HL-60 (cell line): ENCODE measurements around the gene CRLF2.
"Not testable (repeated sequence)": the region's sequence is repeated elsewhere in the genome, so short reads cannot be mapped to it uniquely, and the experiment has no call there.

ENCODE experiments used
- DNase-seq, 2 experiments: peaks; one replicate each; pipeline ENCODE4 v3.0.0-alpha.2; 2010 to 2020; ENCODE audit warnings: low read depth in 1 of 2, low spot score in 1 of 2
- H3K27ac ChIP-seq: fragments of 250-450 bp; sonication (Bioruptor Pico); replicated peaks from 2 replicates; pipeline ENCODE4 v1.5.1; 2020; ENCODE audit warnings: mild to moderate bottlenecking, moderate library complexity
- H3K27me3 ChIP-seq: fragments of 250-450 bp; sonication (Bioruptor Pico); 2 replicates; pipeline ENCODE4 v1.5.1; 2021; ENCODE audit warnings: mild to moderate bottlenecking, moderate library complexity; ENCODE audit not compliant: insufficient read depth, poor library complexity, severe bottlenecking
- H3K4me3 ChIP-seq: replicated peaks from 2 replicates; pipeline ENCODE4 v1.5.1; 2011; ENCODE audit warnings: mild to moderate bottlenecking, control low read depth, low read length; ENCODE audit not compliant: insufficient read depth
- CTCF ChIP-seq: IDR thresholded peaks from one replicate; pipeline ENCODE4 v1.5.1; 2011; ENCODE audit warnings: low read length, control low read depth, inconsistent platforms; ENCODE audit not compliant: insufficient read depth
- GABPA ChIP-seq: IDR thresholded peaks from 2 replicates; pipeline ENCODE4 v1.6.1; 2012; ENCODE audit warnings: low read depth
- POLR2AphosphoS5 ChIP-seq: IDR thresholded peaks from 2 replicates; pipeline ENCODE4 v1.6.1; 2012; ENCODE audit warnings: low read depth
- REST ChIP-seq: IDR thresholded peaks from 2 replicates; pipeline ENCODE4 v1.6.1; 2012; ENCODE audit warnings: low read depth; ENCODE audit not compliant: insufficient replicate concordance
- SPI1 ChIP-seq: IDR thresholded peaks from 2 replicates; pipeline ENCODE4 v1.6.1; 2012; ENCODE audit warnings: low read depth, mild to moderate bottlenecking, borderline replicate concordance
- long read RNA-seq: library from polyadenylated mRNA; unstranded; transcript quantifications from one replicate; pipeline ENCODE4 v2.0.0, GENCODE V29; 2020

Gene CRLF2
- long read RNA-seq = 0 reads

GRCh38 chrX:1212532-1212931 is at the start of gene CRLF2:
TSS of gene CRLF2 (minus strand) at chrX:1212649. CDS start at chrX:1212634, 15 bp downstream.
- TF ChIP-seq GABPA = no peak
- H3K27ac ChIP-seq = no peak within 1 kb of the TSS
- peak in 1 of 2 experiments; percentile 44 for DNase-seq
- H3K4me3 ChIP-seq = no peak within 1 kb of the TSS
- H3K27me3 ChIP-seq = no peaks in the 10 kb centered on the region

- H3K4me3 ChIP-seq, H3K27me3 ChIP-seq, H3K27ac ChIP-seq, DNase-seq: not testable (repeated sequence)
Observed at GRCh38 chrX:1261771-1262170, 49.3 kb upstream of the CRLF2 start.

- no peak overlapping the region for H3K27ac ChIP-seq
- no peak for DNase-seq
- no peaks in the 10 kb centered on the region for H3K27me3 ChIP-seq
- no peak for TF ChIP-seq POLR2AphosphoS5
- no peak for TF ChIP-seq GABPA
- TF ChIP-seq CTCF = no peak
- TF ChIP-seq REST = no peak
- TF ChIP-seq SPI1 = no peak
- no peak overlapping the region for H3K4me3 ChIP-seq
Observed at GRCh38 chrX:1261285-1261684, 48.8 kb upstream of the CRLF2 start.

- no peak for DNase-seq
- Histone ChIP-seq H3K27me3 (no peaks in the 10 kb centered on the region), H3K4me3 (no peak overlapping the region), H3K27ac (no peak overlapping the region)
- TF ChIP-seq POLR2AphosphoS5 = no peak
- no peak for TF ChIP-seq GABPA
- TF ChIP-seq REST = no peak
- TF ChIP-seq SPI1 = no peak
- TF ChIP-seq CTCF = no peak
Observed at GRCh38 chrX:1252861-1253260, 40.4 kb upstream of the CRLF2 start.

GRCh38 chrX:1249101-1249887 is 36.8 kb upstream of the CRLF2 start:
- H3K27me3 ChIP-seq = no peaks in the 10 kb centered on the region
- peak overlapping the region; percentile 68 for H3K27ac ChIP-seq
- H3K4me3 ChIP-seq = no peak overlapping the region; the same call in 1 of the 2 replicates
- TF ChIP-seq GABPA (peak; percentile 40), SPI1 (peak; percentile 41; the same call in 1 of the 2 replicates), CTCF (no peak), REST (no peak), POLR2AphosphoS5 (peak; percentile 98)
- DNase-seq = peak; percentile 81 to 98
